NT2/D1 (cell line): ENCODE data around the gene CD109.

Experiments
- DNase-seq: peaks from one replicate; pipeline ENCODE4 v3.0.0-alpha.2; 2011; ENCODE audit warnings: low read depth, low spot score
- H3K27me3 ChIP-seq: 2 replicates; pipeline ENCODE4 v1.6.0; 2011; ENCODE audit warnings: mild to moderate bottlenecking; ENCODE audit not compliant: insufficient read length, insufficient read depth
- H3K36me3 ChIP-seq: 2 replicates; pipeline ENCODE4 v1.6.1; 2011; ENCODE audit warnings: mild to moderate bottlenecking, low read length, mixed read lengths; ENCODE audit not compliant: insufficient read depth, insufficient read length
- H3K4me1 ChIP-seq: 2 replicates; pipeline ENCODE4 v1.5.1; 2011; ENCODE audit not compliant: insufficient read depth, insufficient read length
- H3K4me3 ChIP-seq: 2 replicates; pipeline ENCODE4 v1.5.1; 2011; ENCODE audit warnings: low read depth; ENCODE audit not compliant: insufficient read length
- H3K9ac ChIP-seq: 2 replicates; pipeline ENCODE4 v1.6.0; 2011; ENCODE audit warnings: low read depth; ENCODE audit not compliant: insufficient read length
- H3K9me3 ChIP-seq: 2 replicates; pipeline ENCODE4 v1.5.1; 2011; ENCODE audit warnings: mild to moderate bottlenecking, low read length; ENCODE audit not compliant: insufficient read depth
- SUZ12 ChIP-seq: IDR thresholded peaks from 2 replicates; pipeline ENCODE4 v1.6.1; 2011; ENCODE audit not compliant: insufficient read length, insufficient read depth; ENCODE audit errors: extremely low read depth
- YY1 ChIP-seq: IDR thresholded peaks from 2 replicates; pipeline ENCODE4 v1.6.1; 2011; ENCODE audit not compliant: insufficient read length, insufficient read depth
- ZNF274 ChIP-seq: IDR thresholded peaks from 2 replicates; pipeline ENCODE4 v1.6.1; 2011; ENCODE audit warnings: mild to moderate bottlenecking, low read depth, low read length

The CD109 gene

DNA sequence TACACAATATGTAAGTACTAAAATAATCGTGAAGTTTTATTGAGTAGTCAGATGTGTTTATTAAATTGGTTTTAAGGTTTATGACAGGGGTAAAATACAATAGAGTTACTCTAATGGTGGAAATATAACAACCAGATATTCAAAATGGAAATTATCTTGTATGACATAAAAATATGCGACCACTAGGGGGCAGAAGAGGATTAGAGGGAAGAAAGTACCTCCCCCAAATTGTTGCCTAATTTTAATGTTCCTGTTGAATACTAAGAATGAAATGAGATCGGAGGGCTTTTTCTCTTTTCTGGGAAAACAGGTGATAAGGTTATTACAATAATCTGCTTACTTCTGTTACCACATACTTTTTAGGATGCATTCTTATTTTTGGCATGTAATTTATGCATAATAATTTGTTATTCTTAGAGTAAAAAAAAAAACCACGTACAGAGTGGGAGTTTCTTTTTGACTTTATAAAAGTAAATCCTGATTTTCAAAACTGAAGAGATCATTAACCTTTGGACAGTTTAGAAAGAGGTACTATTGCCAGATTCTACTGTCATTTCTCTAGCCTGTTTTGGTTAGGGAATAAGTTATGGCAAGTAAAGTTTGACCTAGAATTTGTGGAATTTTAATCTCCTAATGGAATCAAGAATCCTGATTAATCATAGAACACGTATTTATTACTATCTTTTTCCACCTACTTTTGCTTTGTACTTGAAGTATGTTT is 159.2 kb downstream of the CD109 start:
- DNase-seq, result peak; percentile 9
- no peak for TF ChIP-seq SUZ12
- TF ChIP-seq YY1, result no peak
- no peak for TF ChIP-seq ZNF274
- Histone ChIP-seq H3K27me3 (no peaks in the 10 kb centered on the region), H3K4me1 (no peaks in the 10 kb centered on the region), H3K36me3 (no peaks in the 10 kb centered on the region), H3K4me3 (no peak overlapping the region), H3K9ac (no peak overlapping the region), H3K9me3 (no peaks in the 10 kb centered on the region)

DNA sequence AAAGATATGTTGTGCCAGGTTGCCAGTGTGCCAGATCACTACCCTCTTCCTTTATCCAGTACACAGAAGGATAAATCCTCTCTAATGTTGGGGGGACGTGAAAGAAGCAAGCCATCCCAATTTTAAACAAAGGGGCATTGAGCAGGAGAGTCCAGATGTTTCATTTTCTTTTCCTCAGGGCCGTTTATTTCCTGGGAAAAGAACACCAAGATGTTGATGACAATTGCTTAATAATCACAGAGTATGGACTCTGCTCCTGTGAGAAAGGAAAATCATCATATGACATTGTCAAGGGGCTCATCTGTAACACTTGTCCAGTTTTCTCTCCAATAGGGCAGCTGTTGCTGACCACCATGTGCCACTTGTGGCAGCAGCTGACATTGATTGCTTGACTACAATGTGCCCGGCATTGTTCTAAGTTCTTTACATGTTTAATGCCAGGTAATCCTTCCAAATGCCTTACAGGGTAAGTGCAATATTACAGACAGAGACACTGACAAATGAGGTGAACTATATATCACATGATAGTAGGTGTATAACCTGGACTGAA is 161.4 kb downstream of the CD109 start:
- H3K9me3 ChIP-seq, result no peaks in the 10 kb centered on the region
- no peaks in the 10 kb centered on the region for H3K4me1 ChIP-seq
- DNase-seq, result no peak
- H3K4me3 ChIP-seq, result no peak overlapping the region
- no peaks in the 10 kb centered on the region for H3K36me3 ChIP-seq
- H3K27me3 ChIP-seq, result no peaks in the 10 kb centered on the region
- TF ChIP-seq SUZ12 (no peak), YY1 (no peak), ZNF274 (no peak)
- H3K9ac ChIP-seq, result no peak overlapping the region

DNA sequence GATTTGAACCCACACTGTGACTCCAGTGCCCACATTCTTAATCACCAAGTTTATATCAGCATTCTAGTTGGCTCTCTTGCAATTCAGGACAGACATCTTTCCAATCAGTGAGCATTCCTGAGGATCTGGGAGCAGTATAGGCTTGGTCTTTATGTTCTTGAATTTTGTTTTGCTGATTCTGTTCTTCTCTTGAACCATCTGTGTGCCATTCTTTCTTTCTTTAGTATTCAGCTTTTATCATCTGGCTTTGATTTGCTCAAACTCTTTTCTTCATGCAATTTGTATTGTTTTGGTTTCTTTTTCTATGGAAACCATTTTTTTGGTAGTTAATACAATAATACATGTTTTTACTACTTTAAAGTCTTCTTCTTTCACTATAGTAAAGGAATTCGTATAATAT is 162.4 kb downstream of the CD109 start:
- Histone ChIP-seq H3K9me3 (no peaks in the 10 kb centered on the region), H3K27me3 (no peaks in the 10 kb centered on the region), H3K36me3 (no peaks in the 10 kb centered on the region), H3K4me1 (no peaks in the 10 kb centered on the region), H3K4me3 (no peak overlapping the region), H3K9ac (no peak overlapping the region)
- no peak for DNase-seq
- no peak for TF ChIP-seq SUZ12
- TF ChIP-seq YY1, result no peak
- TF ChIP-seq ZNF274, result no peak

DNA sequence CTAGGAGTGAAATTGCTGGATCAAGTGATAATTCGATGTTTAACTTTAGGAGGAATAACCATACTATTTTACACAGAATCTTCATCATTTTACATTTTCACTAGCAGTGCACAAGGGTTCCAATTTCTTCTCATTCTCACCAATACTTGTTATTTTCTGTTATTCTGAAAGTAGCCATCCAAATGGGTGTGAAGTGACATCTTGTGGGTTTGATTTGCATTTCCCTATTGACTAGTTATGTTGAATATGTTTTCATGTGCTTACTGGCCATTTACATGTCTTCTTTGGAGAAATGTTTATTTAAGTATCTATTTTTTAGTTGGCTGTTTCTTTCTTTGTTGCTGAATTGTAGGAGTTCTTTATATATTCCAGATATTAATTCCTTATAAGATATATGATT is 164.3 kb downstream of the CD109 start:
- TF ChIP-seq YY1, result no peak
- TF ChIP-seq ZNF274, result no peak
- TF ChIP-seq SUZ12, result no peak
- H3K4me1 ChIP-seq, result no peaks in the 10 kb centered on the region
- no peak for DNase-seq
- H3K9me3 ChIP-seq, result no peaks in the 10 kb centered on the region
- no peaks in the 10 kb centered on the region for H3K36me3 ChIP-seq
- no peak overlapping the region for H3K9ac ChIP-seq
- H3K4me3 ChIP-seq, result no peak overlapping the region
- no peaks in the 10 kb centered on the region for H3K27me3 ChIP-seq

DNA sequence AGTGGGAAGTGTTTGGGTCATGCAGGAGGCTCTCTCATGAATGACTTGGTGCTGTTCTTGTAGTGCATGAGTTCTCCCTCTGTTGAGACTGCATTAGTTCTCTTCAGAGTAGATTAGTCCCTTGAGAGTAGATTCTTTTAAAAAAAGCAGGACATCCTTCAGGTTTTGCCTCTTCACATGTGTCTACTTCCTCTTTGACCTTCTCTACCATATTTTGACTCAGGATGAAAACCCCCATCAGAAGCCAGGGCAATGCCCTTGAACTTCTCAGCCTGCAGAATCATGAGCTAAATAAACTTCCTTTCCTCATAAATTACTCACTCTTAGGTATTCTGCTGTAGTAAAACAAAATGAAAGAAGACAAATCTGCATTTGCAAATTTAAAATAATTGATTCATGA is 170.3 kb downstream of the CD109 start:
- Histone ChIP-seq H3K4me3 (no peak overlapping the region), H3K36me3 (no peaks in the 10 kb centered on the region), H3K9me3 (no peaks in the 10 kb centered on the region), H3K27me3 (no peaks in the 10 kb centered on the region), H3K4me1 (no peaks in the 10 kb centered on the region), H3K9ac (no peak overlapping the region)
- no peak for DNase-seq
- TF ChIP-seq SUZ12 (no peak), YY1 (no peak), ZNF274 (no peak)

DNA sequence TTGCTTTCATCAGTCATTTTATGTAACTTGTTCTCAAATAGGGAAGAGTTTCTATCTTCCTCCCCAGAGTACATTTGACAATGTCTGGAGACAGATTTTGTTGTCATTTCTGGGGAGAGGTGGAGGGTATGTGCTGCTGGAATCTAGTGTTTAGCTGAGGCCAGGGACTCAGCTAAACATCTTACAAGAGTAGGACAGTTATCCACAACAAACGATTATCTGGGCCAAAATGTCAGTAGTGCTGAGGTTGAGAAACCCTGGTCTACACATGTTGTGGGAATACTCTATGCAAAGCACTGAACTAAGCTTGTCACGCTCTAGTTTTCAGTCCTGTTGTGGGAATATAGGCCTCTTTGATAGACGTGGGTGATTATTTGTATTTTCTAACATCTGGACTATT is 171.4 kb downstream of the CD109 start:
- Histone ChIP-seq H3K36me3 (no peaks in the 10 kb centered on the region), H3K9me3 (no peaks in the 10 kb centered on the region), H3K4me3 (no peak overlapping the region), H3K4me1 (no peaks in the 10 kb centered on the region), H3K27me3 (no peaks in the 10 kb centered on the region), H3K9ac (no peak overlapping the region)
- TF ChIP-seq SUZ12 (no peak), ZNF274 (no peak), YY1 (no peak)
- DNase-seq, result no peak

DNA sequence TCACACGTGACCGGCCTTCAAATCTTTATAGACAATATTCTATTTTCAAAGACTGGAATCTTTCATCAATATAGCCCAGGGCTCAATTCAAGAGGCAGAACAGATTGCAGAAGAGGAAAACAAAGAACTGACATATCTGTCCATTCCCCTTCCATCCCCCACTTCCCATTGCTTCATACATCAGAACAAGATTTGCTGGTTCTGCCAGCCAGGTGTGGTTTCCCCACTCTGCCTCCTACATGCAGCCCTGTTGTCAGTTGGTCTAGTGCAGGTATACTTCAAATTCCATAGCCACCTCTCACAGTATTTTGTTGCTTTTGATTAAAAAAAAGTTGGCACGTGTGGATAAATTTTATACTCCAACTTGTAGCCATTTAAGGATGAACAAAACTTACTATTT is 174.9 kb downstream of the CD109 start:
- Histone ChIP-seq H3K4me3 (no peak overlapping the region), H3K9ac (no peak overlapping the region), H3K9me3 (no peaks in the 10 kb centered on the region), H3K27me3 (no peaks in the 10 kb centered on the region), H3K4me1 (no peaks in the 10 kb centered on the region), H3K36me3 (no peaks in the 10 kb centered on the region)
- TF ChIP-seq SUZ12 (no peak), ZNF274 (no peak), YY1 (no peak)
- DNase-seq, result no peak
